HEK293 (cell line): ENCODE measurements around the gene RNF115.

Experiments
- CTCF ChIA-PET: fragments of 350-600 bp; formaldehyde crosslinking; extraction: SDS; loops from one replicate; lab custom pipeline; 2021; ENCODE audit warnings: antibody characterized with exemption; lab: Yijun Ruan, JAX
- POLR2A ChIA-PET: fragments of 300-600 bp; formaldehyde crosslinking; extraction: SDS; loops from one replicate; lab custom pipeline; 2020; ENCODE audit warnings: antibody characterized with exemption, inconsistent platforms; lab: Yijun Ruan, JAX
- H3K27ac ChIP-seq: fragments of 200-500 bp; sonication (Bioruptor generic); 2 replicates; pipeline ENCODE4 v1.5.1; 2014; ENCODE audit warnings: low read depth, low read length, control low read depth, inconsistent platforms; ENCODE audit errors: extremely low read depth
- H3K36me3 ChIP-seq, 2 experiments: fragments of 200-500 bp in 1 of 2; sonication (Bioruptor generic) in 1 of 2; 1 replicate in 1 of 2; 2 replicates in 1 of 2; pipeline ENCODE4 v1.5.1; 2014 to 2017; ENCODE audit warnings: inconsistent platforms in 2 of 2, low read length in 2 of 2; ENCODE audit not compliant: control insufficient read depth in 2 of 2, insufficient read depth in 1 of 2
- H3K4me1 ChIP-seq: fragments of 200-500 bp; sonication (Bioruptor generic); 2 replicates; pipeline ENCODE4 v1.5.1; 2014; ENCODE audit warnings: mild to moderate bottlenecking, low read length, inconsistent platforms; ENCODE audit not compliant: control insufficient read depth, insufficient read depth
- H3K4me3 ChIP-seq: 2 replicates; pipeline ENCODE4 v1.5.1; 2011; ENCODE audit warnings: low read depth, mild to moderate bottlenecking, control low read depth, low read length, moderate library complexity
- H3K9me3 ChIP-seq: fragments of 200-500 bp; sonication (Bioruptor generic); 2 replicates; pipeline ENCODE4 v1.5.1; 2014; ENCODE audit warnings: low read depth, low read length, inconsistent platforms; ENCODE audit not compliant: control insufficient read depth, insufficient read depth
- RBAK ChIP-seq: fragments of 450-650 bp; formaldehyde crosslinking; IDR thresholded peaks from 2 replicates; pipeline ENCODE4 v1.5.1; 2016; ENCODE audit warnings: missing biosample characterization, missing genetic modification characterization
- SCRT2 ChIP-seq: fragments of 450-650 bp; formaldehyde crosslinking; IDR thresholded peaks from 2 replicates; pipeline ENCODE4 v1.5.1; 2016; ENCODE audit warnings: missing biosample characterization, missing genetic modification characterization
- YY1 ChIP-seq: fragments of 450-650 bp; formaldehyde crosslinking; IDR thresholded peaks from 2 replicates; pipeline ENCODE4 v1.5.1; 2018; ENCODE audit warnings: missing biosample characterization, missing genetic modification characterization
- ZBTB1 ChIP-seq: fragments of 450-650 bp; formaldehyde crosslinking; IDR thresholded peaks from 2 replicates; pipeline ENCODE4 v1.5.1; 2016; ENCODE audit warnings: missing biosample characterization, missing genetic modification characterization
- ZIC2 ChIP-seq: fragments of 450-650 bp; formaldehyde crosslinking; IDR thresholded peaks from 2 replicates; pipeline ENCODE4 v1.5.1; 2016; ENCODE audit warnings: missing biosample characterization, missing genetic modification characterization
- ZNF211 ChIP-seq: fragments of 450-650 bp; formaldehyde crosslinking; IDR thresholded peaks from 2 replicates; pipeline ENCODE4 v1.5.1; 2016; ENCODE audit warnings: low read depth, missing biosample characterization, missing genetic modification characterization
- ZNF248 ChIP-seq: fragments of 450-650 bp; formaldehyde crosslinking; IDR thresholded peaks from 2 replicates; pipeline ENCODE4 v1.5.1; 2017; ENCODE audit warnings: missing biosample characterization, missing genetic modification characterization
- ZNF311 ChIP-seq: fragments of 450-650 bp; formaldehyde crosslinking; IDR thresholded peaks from 2 replicates; pipeline ENCODE4 v1.5.1; 2017; ENCODE audit warnings: missing biosample characterization, missing genetic modification characterization, borderline replicate concordance
- ZNF354C ChIP-seq: fragments of 450-650 bp; formaldehyde crosslinking; IDR thresholded peaks from 2 replicates; pipeline ENCODE4 v1.5.1; 2016; ENCODE audit warnings: missing biosample characterization, missing genetic modification characterization, low read depth, borderline replicate concordance
- ZNF530 ChIP-seq: fragments of 450-650 bp; formaldehyde crosslinking; IDR thresholded peaks from 2 replicates; pipeline ENCODE4 v1.5.1; 2016; ENCODE audit warnings: low read depth, missing biosample characterization, missing genetic modification characterization
- ZNF560 ChIP-seq: fragments of 450-650 bp; formaldehyde crosslinking; IDR thresholded peaks from 2 replicates; pipeline ENCODE4 v1.5.1; 2017; ENCODE audit warnings: missing biosample characterization, missing genetic modification characterization, borderline replicate concordance
- ZNF654 ChIP-seq: fragments of 450-650 bp; formaldehyde crosslinking; IDR thresholded peaks from 2 replicates; pipeline ENCODE4 v1.5.1; 2016; ENCODE audit warnings: low read depth, missing biosample characterization, missing genetic modification characterization
- ZNF660 ChIP-seq: fragments of 450-650 bp; IDR thresholded peaks from 2 replicates; pipeline ENCODE4 v1.5.1; 2018; ENCODE audit warnings: missing biosample characterization, mild to moderate bottlenecking, missing genetic modification characterization
- ZNF664 ChIP-seq: fragments of 450-650 bp; formaldehyde crosslinking; IDR thresholded peaks from 2 replicates; pipeline ENCODE4 v1.5.1; 2016; ENCODE audit warnings: missing biosample characterization, missing genetic modification characterization
- ZNF747 ChIP-seq: fragments of 450-650 bp; formaldehyde crosslinking; IDR thresholded peaks from 2 replicates; pipeline ENCODE4 v1.5.1; 2016; ENCODE audit warnings: missing biosample characterization, missing genetic modification characterization
- ZSCAN16 ChIP-seq: fragments of 450-650 bp; formaldehyde crosslinking; IDR thresholded peaks from 2 replicates; pipeline ENCODE4 v1.5.1; 2016; ENCODE audit warnings: missing biosample characterization, missing genetic modification characterization
- TF ChIP-seq, protein P1 (sequence below): fragments of 450-650 bp; formaldehyde crosslinking; IDR thresholded peaks from 2 replicates; pipeline ENCODE4 v1.5.1; 2016; ENCODE audit warnings: missing biosample characterization, missing genetic modification characterization

The RNF115 gene

DNA sequence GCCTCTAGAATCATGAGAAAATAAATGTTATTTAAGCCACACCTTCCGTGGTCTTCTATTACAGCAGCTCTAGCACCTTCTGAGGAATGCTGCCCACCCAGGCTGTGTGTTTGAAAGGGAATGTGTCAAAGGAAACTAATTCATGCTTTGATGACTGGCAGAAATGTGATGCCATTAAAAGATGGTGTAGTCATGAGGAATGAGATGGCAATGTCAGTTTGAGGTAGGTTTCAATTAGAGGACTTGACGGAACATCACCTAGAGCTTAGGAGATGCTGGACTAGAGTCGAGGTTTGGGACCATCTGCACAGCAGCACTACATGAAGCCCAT is 127.3 kb downstream of the RNF115 start:
- TF ChIP-seq ZNF211 (no peak), ZNF654 (tag by site-specific recombination) (no peak), ZNF354C (tag by site-specific recombination) (no peak), YY1 (tag by site-specific recombination) (no peak), ZBTB1 (no peak), ZIC2 (tag by site-specific recombination) (no peak), ZNF530 (tag by site-specific recombination) (no peak), ZNF747 (no peak)
- TF ChIP-seq, protein P1, sequence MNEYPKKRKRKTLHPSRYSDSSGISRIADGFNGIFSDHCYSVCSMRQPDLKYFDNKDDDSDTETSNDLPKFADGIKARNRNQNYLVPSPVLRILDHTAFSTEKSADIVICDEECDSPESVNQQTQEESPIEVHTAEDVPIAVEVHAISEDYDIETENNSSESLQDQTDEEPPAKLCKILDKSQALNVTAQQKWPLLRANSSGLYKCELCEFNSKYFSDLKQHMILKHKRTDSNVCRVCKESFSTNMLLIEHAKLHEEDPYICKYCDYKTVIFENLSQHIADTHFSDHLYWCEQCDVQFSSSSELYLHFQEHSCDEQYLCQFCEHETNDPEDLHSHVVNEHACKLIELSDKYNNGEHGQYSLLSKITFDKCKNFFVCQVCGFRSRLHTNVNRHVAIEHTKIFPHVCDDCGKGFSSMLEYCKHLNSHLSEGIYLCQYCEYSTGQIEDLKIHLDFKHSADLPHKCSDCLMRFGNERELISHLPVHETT (tag by site-specific recombination) = no peak
- TF ChIP-seq, all 188 proteins: peak for 0
- CTCF ChIA-PET = no interaction called here
- POLR2A ChIA-PET = no interaction called here

DNA sequence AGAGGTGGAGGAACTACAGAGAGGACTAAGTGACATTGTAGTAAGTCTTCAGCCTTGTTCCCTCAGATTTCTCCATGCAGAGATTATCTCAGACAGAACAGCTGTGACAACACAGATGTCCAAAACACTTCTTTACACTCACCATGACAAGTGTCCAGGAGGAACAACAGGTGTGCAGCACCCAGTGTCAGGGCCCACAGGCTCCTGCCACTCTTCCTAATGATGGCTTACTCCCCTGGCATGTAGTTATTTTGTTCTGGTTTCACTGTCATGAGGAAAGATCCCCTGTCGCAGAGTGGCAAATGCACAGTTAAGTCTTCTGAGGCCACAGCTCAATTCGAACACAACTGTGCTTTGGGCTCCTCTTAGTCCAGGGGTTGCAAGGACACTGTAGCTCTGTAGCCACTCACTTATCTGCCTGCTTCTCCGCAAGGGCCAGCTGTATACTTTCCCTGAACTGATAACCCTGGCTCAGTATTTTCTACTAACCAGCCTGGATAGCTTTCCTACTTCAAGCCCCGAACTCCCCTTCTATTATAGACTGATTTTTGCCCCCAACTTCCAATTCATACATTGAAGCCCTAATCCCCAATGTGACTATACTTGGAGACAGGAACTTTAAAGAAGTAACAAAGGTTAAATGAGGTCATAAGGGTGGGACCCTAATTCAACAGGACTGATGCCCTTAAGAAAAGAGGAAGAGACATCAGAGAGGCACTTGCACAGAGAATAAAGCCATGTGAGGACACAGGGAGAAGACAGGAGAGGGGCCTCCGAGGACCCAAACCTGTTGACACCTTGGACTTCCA is 127.9 kb downstream of the RNF115 start:
- TF ChIP-seq ZSCAN16 (tag by site-specific recombination) = no peak
- TF ChIP-seq ZNF248 (tag by site-specific recombination) = no peak
- TF ChIP-seq ZNF560 (tag by site-specific recombination) = no peak
- peak; percentile 21; the same call in 1 of the 2 replicates for TF ChIP-seq SCRT2 (tag by site-specific recombination)
- no peak for TF ChIP-seq ZNF311 (tag by site-specific recombination)
- no peak for TF ChIP-seq RBAK (tag by site-specific recombination)
- Histone ChIP-seq H3K4me3 (no peak overlapping the region), H3K4me1 (no peaks in the 10 kb centered on the region), H3K27ac (no peak overlapping the region), H3K9me3 (no peaks in the 10 kb centered on the region), H3K36me3 (no peaks in the 10 kb centered on the region)
- ChIA-PET POLR2A (no interaction called here), CTCF (no interaction called here)

More for the DNA sequence above, 127.3 kb downstream of the RNF115 start:
- H3K27ac ChIP-seq = no peak overlapping the region
- no peaks in the 10 kb centered on the region for H3K4me1 ChIP-seq
- no peak overlapping the region for H3K4me3 ChIP-seq
- no peaks in the 10 kb centered on the region for H3K9me3 ChIP-seq
- no peaks in the 10 kb centered on the region for H3K36me3 ChIP-seq

DNA sequence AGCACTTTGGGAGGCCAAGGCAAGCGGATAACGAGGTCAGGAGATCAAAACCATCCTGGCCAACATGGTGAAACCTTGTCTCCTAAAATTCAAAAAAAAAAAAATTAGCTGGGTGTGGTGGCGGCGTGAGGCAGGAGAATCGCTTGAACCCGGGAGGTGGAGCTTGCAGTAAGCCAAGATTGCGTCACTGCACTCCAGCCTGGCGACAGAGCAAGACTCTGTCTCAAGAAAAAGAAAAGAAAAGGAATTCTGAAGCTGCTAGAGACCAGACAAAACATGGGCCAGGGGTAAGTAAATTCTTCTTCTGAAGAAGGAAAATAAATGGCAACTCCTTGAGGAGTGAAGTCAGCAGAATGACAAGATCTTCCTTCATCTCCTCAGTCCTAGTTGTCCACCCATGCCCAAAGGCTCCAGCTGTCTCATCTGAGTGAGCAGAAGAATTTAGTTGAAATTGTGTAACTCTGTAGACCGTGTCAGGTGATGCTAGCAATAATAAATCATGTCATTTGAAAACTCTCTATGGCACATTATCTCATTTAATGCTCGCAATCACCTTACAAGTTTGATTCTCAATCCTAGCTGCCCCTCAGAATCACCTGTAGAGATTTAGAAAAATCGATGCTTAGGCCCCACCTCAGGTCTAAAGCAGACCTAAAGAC is 131.0 kb downstream of the RNF115 start:
- Histone ChIP-seq H3K4me1 (no peaks in the 10 kb centered on the region), H3K36me3 (no peaks in the 10 kb centered on the region), H3K4me3 (no peak overlapping the region)
- ChIA-PET POLR2A (no interaction called here), CTCF (interaction anchor here (0.6 to 1.2 kb wide), 2 partner anchors 28 to 61 kb away, joined by 3 to 5 read pairs; no protein-coding TSS in a partner anchor)
- TF ChIP-seq ZNF664 (tag by site-specific recombination) = peak; percentile 67; the same call in 1 of the 2 replicates
- TF ChIP-seq ZNF660 = no peak
- TF ChIP-seq, all 188 proteins: peak for 1
- Histone ChIP-seq H3K9me3 (no peaks in the 10 kb centered on the region), H3K27ac (no peak overlapping the region)
